Colonic mucosa (tissue), 4 donors: ENCODE data around the gene DNAJA1. TPM values are rescaled to one million over a fixed set of nuclear protein-coding genes. Genes with fewer than 3 reads are reported as not detected.

Source experiments
- DNase-seq: peaks from one replicate; pipeline ENCODE4 v3.0.0-alpha.2; 2020
- H3K27ac ChIP-seq: fragments of 200-600 bp; one replicate; pipeline ENCODE4 v1.8.0; 2021
- H3K27me3 ChIP-seq: fragments of 200-600 bp; one replicate; pipeline ENCODE4 v1.8.0; 2021
- H3K36me3 ChIP-seq: fragments of 200-600 bp; one replicate; pipeline ENCODE4 v1.8.0; 2021
- H3K4me1 ChIP-seq: fragments of 200-600 bp; one replicate; pipeline ENCODE4 v1.8.0; 2021; ENCODE audit warnings: mild to moderate bottlenecking
- H3K4me3 ChIP-seq: fragments of 200-600 bp; one replicate; pipeline ENCODE4 v1.8.0; 2021
- H3K9ac ChIP-seq, 2 donors: one replicate each; pipeline ENCODE4 v1.7.0; 2013; ENCODE audit warnings: control low read depth in 2 of 2, low read depth in 2 of 2, low read length in 2 of 2
- H3K9me3 ChIP-seq: fragments of 200-600 bp; one replicate; pipeline ENCODE4 v1.8.0; 2021
- CTCF ChIP-seq: fragments of 200-600 bp; IDR thresholded peaks from one replicate; pipeline ENCODE4 v1.8.0; 2022; ENCODE audit warnings: antibody characterized with exemption, mild to moderate bottlenecking
- intact Hi-C: fragments of 100-400 bp; cut with DNase I; formaldehyde crosslinking; loops from one replicate; pipeline ENCODE4 v1.14.1; 2022
- total RNA-seq, 2 donors: library from RNA; stranded (reverse); fragmentation: NEBNext Ultra II Directional in 1 of 2; extraction: Animal tissue kit (Norgen Biotek cat#: 25700) in 1 of 2; gene quantifications; one replicate each; pipeline ENCODE4 v1.2.1, GENCODE V29; 2021
- donor health status: healthy.
- donor health status: DM: no; HTN: no; CAD: no.
- donor health status: DM: no; HTN: no; CAD: no.

DNAJA1 gene
- total RNA-seq, 2 donors from 2014 or later, result 66.4 to 93.6 TPM

- no peak for TF ChIP-seq CTCF
- intact Hi-C loops, result no loop called here
- DNase-seq, result peak; percentile 97
Measured at GRCh38 chr9:33076046-33077004, 51.3 kb downstream of the DNAJA1 start, which contains the start of gene SMU1. Gene SMU1, minus strand, starts transcription at chr9:33076674. Its CDS starts 66 bp downstream, at chr9:33076608.

GRCh38 chr9:33080534-33080933, 55.5 kb downstream of the DNAJA1 start:
- Histone ChIP-seq H3K4me1 (no peaks in the 10 kb centered on the region), H3K27ac (no peak overlapping the region), H3K27me3 (no peaks in the 10 kb centered on the region), H3K9ac (no peak overlapping the region), H3K36me3 (no peaks in the 10 kb centered on the region), H3K4me3 (no peak overlapping the region), H3K9me3 (no peaks in the 10 kb centered on the region)
- intact Hi-C loops, result loop anchor here (2.0 kb wide), 1 partner anchor 90 kb away; no protein-coding TSS in a partner anchor
- TF ChIP-seq CTCF, result no peak
- no peak for DNase-seq

More at GRCh38 chr9:33076046-33077004, 51.3 kb downstream of the DNAJA1 start, which contains the start of gene SMU1:
- Histone ChIP-seq H3K4me1 (no peaks in the 10 kb centered on the region), H3K36me3 (no peaks in the 10 kb centered on the region), H3K9me3 (no peaks in the 10 kb centered on the region), H3K4me3 (peak within 1 kb of the TSS; percentile 78), H3K27me3 (no peaks in the 10 kb centered on the region), H3K9ac (peak within 1 kb of the TSS; percentile 94 to 98), H3K27ac (peak within 1 kb of the TSS; percentile 86)

- Histone ChIP-seq H3K36me3 (no peaks in the 10 kb centered on the region), H3K9me3 (no peaks in the 10 kb centered on the region), H3K4me3 (no peak overlapping the region), H3K27ac (no peak overlapping the region), H3K4me1 (no peaks in the 10 kb centered on the region), H3K27me3 (no peaks in the 10 kb centered on the region), H3K9ac (peak overlapping the region in 1 of 2 donors; percentile 6)
- TF ChIP-seq CTCF, result peak; percentile 61
- DNase-seq, result peak; percentile 74
- intact Hi-C loops, result loop anchor here (2.0 kb wide), 1 partner anchor 90 kb away; no protein-coding TSS in a partner anchor
Measured at GRCh38 chr9:33081128-33081851, 56.2 kb downstream of the DNAJA1 start.

- Histone ChIP-seq H3K27me3 (no peaks in the 10 kb centered on the region), H3K4me1 (no peaks in the 10 kb centered on the region), H3K36me3 (no peaks in the 10 kb centered on the region), H3K9ac (no peak overlapping the region), H3K4me3 (no peak overlapping the region), H3K27ac (no peak overlapping the region), H3K9me3 (no peaks in the 10 kb centered on the region)
- TF ChIP-seq CTCF, result no peak
- intact Hi-C loops, result loop anchor here (2.0 kb wide), 1 partner anchor 143 kb away; no protein-coding TSS in a partner anchor
- no peak for DNase-seq
Measured at GRCh38 chr9:33082128-33082527, 57.1 kb downstream of the DNAJA1 start.
